ENCODE results near the gene GMDS. TPM values are rescaled to one million over a fixed set of nuclear protein-coding genes. Genes with fewer than 3 reads are reported as not detected.

GMDS gene
- total and polyA plus RNA-seq, 2 of the 13 experiments (the other 11 are each of a cell fraction or from before 2014, with no cell fraction given) = 64.4 to 112 TPM

GRCh38 chr6:1607516-1608221, 637.7 kb downstream of the GMDS start (continued):
- TF ChIP-seq HOXA5 (CRISPR knock-in tag; IDR thresholded peaks at IDR 0.05) (no peak), ZNF777 (CRISPR knock-in tag; IDR thresholded peaks at IDR 0.05) (peak; percentile 25; the same call in 1 of the 2 replicates), ZFYVE20 (CRISPR knock-in tag; IDR thresholded peaks at IDR 0.05; ENCODE audit: borderline replicate concordance, low read depth) (no peak), PRPF4 (IDR thresholded peaks at IDR 0.05; ENCODE audit: low read depth, low read length, poor library complexity, severe bottlenecking) (no peak), JARID2 (CRISPR knock-in tag; IDR thresholded peaks at IDR 0.05; ENCODE audit: insufficient replicate concordance) (no peak), ZNF337 (CRISPR knock-in tag; IDR thresholded peaks at IDR 0.05; ENCODE audit: borderline replicate concordance, low read depth) (no peak), SP4 (CRISPR knock-in tag; IDR thresholded peaks at IDR 0.05) (no peak), ZBTB49 (CRISPR knock-in tag; IDR thresholded peaks at IDR 0.05; ENCODE audit: borderline replicate concordance) (no peak), ZNF282 (IDR thresholded peaks at IDR 0.05; ENCODE audit: partially characterized antibody) (no peak), WIZ (CRISPR knock-in tag; IDR thresholded peaks at IDR 0.05) (no peak), ZNF740 (CRISPR knock-in tag; IDR thresholded peaks at IDR 0.05) (no peak), ZNF607 (CRISPR knock-in tag; IDR thresholded peaks at IDR 0.05; ENCODE audit: borderline replicate concordance) (no peak), ZC3H4 (CRISPR knock-in tag; IDR thresholded peaks at IDR 0.05; ENCODE audit: borderline replicate concordance) (no peak), ZBTB10 (CRISPR knock-in tag; IDR thresholded peaks at IDR 0.05; ENCODE audit: borderline replicate concordance) (no peak), GTF3A (CRISPR knock-in tag; conservative IDR thresholded peaks at IDR 0.05) (no peak), SALL1 (CRISPR knock-in tag; IDR thresholded peaks at IDR 0.05) (peak; percentile 74), ZNF264 (CRISPR knock-in tag; IDR thresholded peaks at IDR 0.05) (no peak), GZF1 (CRISPR knock-in tag; IDR thresholded peaks at IDR 0.05) (no peak), ZNF713 (CRISPR knock-in tag; IDR thresholded peaks at IDR 0.05) (no peak), ZNF326 (CRISPR knock-in tag; IDR thresholded peaks at IDR 0.05; ENCODE audit: borderline replicate concordance) (no peak), HIVEP1 (CRISPR knock-in tag; IDR thresholded peaks at IDR 0.05) (peak; percentile 55; the same call in 1 of the 2 replicates), ZNF773 (CRISPR knock-in tag; IDR thresholded peaks at IDR 0.05; ENCODE audit: borderline replicate concordance) (no peak), TFDP2 (CRISPR knock-in tag; IDR thresholded peaks at IDR 0.05) (0 out of 2 replicates have a peak, but pooled peaks have one; percentile 32)
